CD8-positive, alpha-beta memory T cell (primary cell): ENCODE results near the gene ZCCHC4. TPM values are rescaled to one million over a fixed set of nuclear protein-coding genes. Genes with fewer than 3 reads are reported as not detected.
A peak's percentile ranks its signal among the peaks of the same experiment; 100 is the strongest.

Experiments used
- CTCF ChIA-PET: fragments of 350-600 bp; sonication (Branson Sonifier 250); formaldehyde crosslinking; loops from one replicate; lab custom pipeline; 2021; ENCODE audit warnings: antibody characterized with exemption; lab: Charles Lee
- POLR2A ChIA-PET: fragments of 350-600 bp; sonication (Branson Sonifier 250); formaldehyde crosslinking; loops from one replicate; lab custom pipeline; 2021; ENCODE audit warnings: antibody characterized with exemption; lab: Charles Lee
- DNase-seq, 5 donors: peaks; one replicate each; pipeline versions ENCODE4 v3.0.0 to v3.0.0-alpha.2; 2020 to 2022; ENCODE audit warnings: mixed read lengths in 1 of 5
- H3K27ac ChIP-seq: one replicate; pipeline ENCODE4 v1.7.0; 2013; ENCODE audit warnings: low read depth, mild to moderate bottlenecking, low read length, moderate library complexity
- H3K27me3 ChIP-seq: 2 replicates; pipeline ENCODE4 v1.7.0; 2013; ENCODE audit warnings: low read length, mild to moderate bottlenecking; ENCODE audit not compliant: insufficient read depth, poor library complexity, severe bottlenecking
- H3K36me3 ChIP-seq: 2 replicates; pipeline ENCODE4 v1.7.0; 2013; ENCODE audit warnings: mild to moderate bottlenecking, low read length, moderate library complexity; ENCODE audit not compliant: insufficient read depth
- H3K4me1 ChIP-seq: 2 replicates; pipeline ENCODE4 v1.7.0; 2013; ENCODE audit warnings: mild to moderate bottlenecking, low read length, moderate library complexity; ENCODE audit not compliant: insufficient read depth
- H3K4me3 ChIP-seq: 2 replicates; pipeline ENCODE4 v1.7.0; 2013; ENCODE audit warnings: mild to moderate bottlenecking, low read length
- H3K9me3 ChIP-seq: 2 replicates; pipeline ENCODE4 v1.7.0; 2013; ENCODE audit warnings: mild to moderate bottlenecking, low read length
- H3K27ac Mint-ChIP-seq, 8 donors: one replicate each; pipeline ENCODE4 v1.8.0; 2020 to 2021; ENCODE audit warnings: mixed read lengths in 8 of 8, mild to moderate bottlenecking in 6 of 8, inconsistent platforms in 3 of 8, moderate library complexity in 3 of 8
- H3K27me3 Mint-ChIP-seq, 2 donors: one replicate each; pipeline ENCODE4 v1.8.0; 2020 to 2021; ENCODE audit warnings: mixed read lengths in 2 of 2, mild to moderate bottlenecking in 1 of 2, moderate library complexity in 1 of 2
- H3K36me3 Mint-ChIP-seq, 3 donors: one replicate each; pipeline ENCODE4 v1.8.0; 2020 to 2021; ENCODE audit warnings: mixed read lengths in 3 of 3, inconsistent platforms in 1 of 3, mild to moderate bottlenecking in 1 of 3
- H3K4me1 Mint-ChIP-seq, 3 donors: one replicate each; pipeline ENCODE4 v1.8.0; 2020 to 2021; ENCODE audit warnings: mixed read lengths in 3 of 3, inconsistent platforms in 1 of 3, mild to moderate bottlenecking in 1 of 3
- H3K4me3 Mint-ChIP-seq, 7 donors: one replicate each; pipeline ENCODE4 v1.8.0; 2020 to 2021; ENCODE audit warnings: mixed read lengths in 7 of 7, mild to moderate bottlenecking in 6 of 7, moderate library complexity in 4 of 7, inconsistent platforms in 2 of 7
- H3K9me3 Mint-ChIP-seq, 5 donors: one replicate each; pipeline ENCODE4 v1.8.0; 2020 to 2022; ENCODE audit warnings: mixed read lengths in 5 of 5, mild to moderate bottlenecking in 3 of 5, moderate library complexity in 2 of 5, inconsistent platforms in 1 of 5
- polyA plus RNA-seq: library from polyadenylated mRNA; unstranded; fragments of 300-500 nt; fragmentation: Illumina TruSeq; gene quantifications from one replicate; pipeline ENCODE4 v1.2.3, GENCODE V29; 2021
- total RNA-seq, 2 experiments: library from RNA; stranded (reverse); gene quantifications; one replicate each; pipeline ENCODE4 v1.2.3, GENCODE V29; 2021

ZCCHC4 gene
- total and polyA plus RNA-seq, 3 experiments from 2014 or later: 11.6 to 15.0 (median 14.1) TPM

- no peak for DNase-seq
- Mint-ChIP-seq H3K4me1 (no peaks in the 10 kb centered on the region), H3K4me3 (no peak overlapping the region), H3K36me3 (no peaks in the 10 kb centered on the region), H3K9me3 (no peaks in the 10 kb centered on the region), H3K27me3 (peaks cover 13 to 45% of the 10 kb centered on the region in 2 donors), H3K27ac (peak overlapping the region in 1 of 8 donors; percentile 2)
- Histone ChIP-seq H3K4me3 (no peak overlapping the region), H3K27ac (no peak overlapping the region), H3K36me3 (no peaks in the 10 kb centered on the region), H3K27me3 (no peaks in the 10 kb centered on the region), H3K9me3 (no peaks in the 10 kb centered on the region), H3K4me1 (no peaks in the 10 kb centered on the region)
- ChIA-PET POLR2A (no interaction called here), CTCF (no interaction called here)
Observed at GRCh38 chr4:25297528-25298242, 14.9 kb upstream of the ZCCHC4 start.

DNA sequence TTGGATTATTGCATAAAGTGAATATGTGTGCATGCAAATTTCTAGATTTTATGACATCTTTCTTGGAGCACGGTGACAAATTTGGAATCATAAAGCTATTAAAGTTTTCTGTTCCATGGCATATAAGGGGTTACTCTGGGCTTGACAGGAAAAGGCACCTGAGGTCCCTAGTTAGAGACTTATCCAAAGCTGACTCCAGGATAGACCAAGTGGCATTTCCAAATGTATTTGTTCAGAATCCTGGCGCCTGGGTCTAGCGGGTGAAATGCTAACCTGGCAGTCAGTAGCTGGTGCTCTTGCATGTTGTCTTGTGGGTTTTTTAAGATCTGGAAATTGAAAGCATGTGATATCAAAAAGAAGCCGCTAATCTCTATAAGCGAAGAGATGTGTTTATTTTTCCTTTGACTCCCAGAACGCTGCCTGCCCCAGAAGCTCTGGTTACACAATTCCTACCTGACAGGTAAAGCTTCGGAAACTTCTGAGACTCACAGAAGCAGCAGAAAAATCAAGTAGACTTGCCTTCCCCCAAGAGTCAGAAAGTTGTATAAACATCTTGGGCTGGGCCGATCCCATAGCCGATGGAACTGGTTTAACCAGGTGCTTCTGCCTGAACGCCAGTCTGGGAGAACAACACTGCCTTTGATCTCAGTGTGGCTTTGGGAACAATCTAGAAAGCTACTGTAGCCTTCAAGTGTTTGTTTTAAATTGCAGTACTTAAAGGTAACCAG lies 12.9 kb upstream of the ZCCHC4 start:
- no peak overlapping the region for H3K27ac Mint-ChIP-seq
- ChIA-PET POLR2A (no interaction called here), CTCF (interaction anchor here (0.8 kb wide), 1 partner anchor 13 kb away, joined by 6 read pairs; the partner anchor contains the start of gene ZCCHC4)
- no peak overlapping the region for H3K4me3 ChIP-seq
- H3K9me3 ChIP-seq: no peaks in the 10 kb centered on the region
- H3K27me3 Mint-ChIP-seq: peaks cover 11 to 43% of the 10 kb centered on the region in 2 donors
- H3K36me3 Mint-ChIP-seq: no peaks in the 10 kb centered on the region
- H3K27ac ChIP-seq: no peak overlapping the region
- DNase-seq: no peak
- H3K36me3 ChIP-seq: no peaks in the 10 kb centered on the region
- H3K4me3 Mint-ChIP-seq: no peak overlapping the region
- H3K4me1 Mint-ChIP-seq: no peaks in the 10 kb centered on the region
- H3K4me1 ChIP-seq: no peaks in the 10 kb centered on the region
- H3K27me3 ChIP-seq: no peaks in the 10 kb centered on the region
- no peaks in the 10 kb centered on the region for H3K9me3 Mint-ChIP-seq

DNA sequence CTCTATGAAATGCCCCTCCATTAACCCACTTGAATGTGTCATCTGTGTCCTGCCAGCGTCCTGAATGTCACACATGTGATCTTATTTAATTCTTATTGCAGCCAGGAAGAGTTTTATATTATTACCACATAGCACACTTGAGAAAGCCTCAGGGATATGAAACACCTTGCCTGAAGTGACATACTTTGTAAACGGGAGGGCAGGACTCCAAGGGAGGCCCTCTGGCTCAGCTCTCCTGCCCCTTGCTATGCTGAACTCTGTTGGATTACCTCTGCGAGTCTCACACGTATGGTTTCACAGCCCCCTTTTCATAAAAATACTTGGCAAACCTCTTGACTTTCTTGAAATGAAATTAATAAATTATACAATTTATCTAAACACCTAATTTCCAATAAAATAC lies 11.1 kb upstream of the ZCCHC4 start:
- Mint-ChIP-seq H3K27me3 (peaks cover 11 to 40% of the 10 kb centered on the region in 2 donors), H3K9me3 (no peaks in the 10 kb centered on the region), H3K4me1 (no peaks in the 10 kb centered on the region), H3K36me3 (no peaks in the 10 kb centered on the region), H3K27ac (no peak overlapping the region), H3K4me3 (no peak overlapping the region)
- no peaks in the 10 kb centered on the region for H3K27me3 ChIP-seq
- no peaks in the 10 kb centered on the region for H3K36me3 ChIP-seq
- H3K9me3 ChIP-seq: no peaks in the 10 kb centered on the region
- ChIA-PET POLR2A (no interaction called here), CTCF (interaction anchor here (1.6 kb wide), 1 partner anchor 11 kb away, joined by 6 read pairs; the partner anchor contains the start of gene ZCCHC4)
- DNase-seq: no peak
- no peaks in the 10 kb centered on the region for H3K4me1 ChIP-seq
- no peak overlapping the region for H3K4me3 ChIP-seq
- H3K27ac ChIP-seq: no peak overlapping the region

- Mint-ChIP-seq H3K36me3 (no peaks in the 10 kb centered on the region), H3K9me3 (no peaks in the 10 kb centered on the region), H3K4me3 (no peak overlapping the region), H3K27ac (peak overlapping the region in 1 of 8 donors; percentile 21), H3K4me1 (no peaks in the 10 kb centered on the region), H3K27me3 (peaks cover 12 to 49% of the 10 kb centered on the region in 2 donors)
- no peak for DNase-seq
- H3K27ac ChIP-seq: no peak overlapping the region
- ChIA-PET CTCF (interaction anchor here (1.6 kb wide), 1 partner anchor 10 kb away, joined by 6 read pairs; the partner anchor contains the start of gene ZCCHC4), POLR2A (no interaction called here)
- H3K36me3 ChIP-seq: no peaks in the 10 kb centered on the region
- no peaks in the 10 kb centered on the region for H3K4me1 ChIP-seq
- H3K4me3 ChIP-seq: no peak overlapping the region
- H3K27me3 ChIP-seq: no peaks in the 10 kb centered on the region
- H3K9me3 ChIP-seq: no peaks in the 10 kb centered on the region
Observed at GRCh38 chr4:25302626-25303025, 9.9 kb upstream of the ZCCHC4 start.

- Mint-ChIP-seq H3K27me3 (peaks cover 12 to 51% of the 10 kb centered on the region in 2 donors), H3K4me3 (no peak overlapping the region), H3K27ac (no peak overlapping the region), H3K4me1 (no peaks in the 10 kb centered on the region), H3K36me3 (no peaks in the 10 kb centered on the region), H3K9me3 (no peaks in the 10 kb centered on the region)
- no peaks in the 10 kb centered on the region for H3K27me3 ChIP-seq
- no peak overlapping the region for H3K4me3 ChIP-seq
- H3K9me3 ChIP-seq: no peaks in the 10 kb centered on the region
- no peaks in the 10 kb centered on the region for H3K36me3 ChIP-seq
- no peaks in the 10 kb centered on the region for H3K4me1 ChIP-seq
- no peak for DNase-seq
- ChIA-PET POLR2A (no interaction called here), CTCF (interaction anchor here (1.4 kb wide), 1 partner anchor 9 kb away, joined by 8 read pairs; the partner anchor contains the start of gene ZCCHC4)
- no peak overlapping the region for H3K27ac ChIP-seq
Observed at GRCh38 chr4:25303578-25303977, 9.0 kb upstream of the ZCCHC4 start.

GRCh38 chr4:25306518-25307057 lies 6.0 kb upstream of the ZCCHC4 start:
- no peaks in the 10 kb centered on the region for H3K36me3 ChIP-seq
- ChIA-PET CTCF (no interaction called here), POLR2A (no interaction called here)
- H3K27me3 Mint-ChIP-seq: peaks cover 5 to 35% of the 10 kb centered on the region in 2 donors
- no peaks in the 10 kb centered on the region for H3K9me3 ChIP-seq
- no peak overlapping the region for H3K27ac ChIP-seq
- no peaks in the 10 kb centered on the region for H3K9me3 Mint-ChIP-seq
- H3K4me3 Mint-ChIP-seq: no peak overlapping the region
- DNase-seq: no peak
- H3K27ac Mint-ChIP-seq: no peak overlapping the region
- no peak overlapping the region for H3K4me3 ChIP-seq
- H3K27me3 ChIP-seq: no peaks in the 10 kb centered on the region
- H3K36me3 Mint-ChIP-seq: no peaks in the 10 kb centered on the region
- H3K4me1 Mint-ChIP-seq: peaks cover 0 to 1% (median 0%) of the 10 kb centered on the region in 3 donors
- no peaks in the 10 kb centered on the region for H3K4me1 ChIP-seq

GRCh38 chr4:25307596-25307995 lies 5.0 kb upstream of the ZCCHC4 start:
- Histone ChIP-seq H3K27me3 (no peaks in the 10 kb centered on the region), H3K9me3 (no peaks in the 10 kb centered on the region), H3K36me3 (no peaks in the 10 kb centered on the region), H3K27ac (no peak overlapping the region), H3K4me1 (peaks cover 5% of the 10 kb centered on the region), H3K4me3 (no peak overlapping the region)
- Mint-ChIP-seq H3K36me3 (peaks cover 0 to under 1% (median 0%) of the 10 kb centered on the region in 3 donors), H3K27me3 (peaks cover 5 to 31% of the 10 kb centered on the region in 2 donors), H3K9me3 (no peaks in the 10 kb centered on the region), H3K4me1 (peaks cover 0 to 5% (median 4%) of the 10 kb centered on the region in 3 donors), H3K27ac (peak overlapping the region in 1 of 8 donors; percentile 71), H3K4me3 (no peak overlapping the region)
- no peak for DNase-seq
- POLR2A ChIA-PET: no interaction called here
- CTCF ChIA-PET: no interaction called here

DNA sequence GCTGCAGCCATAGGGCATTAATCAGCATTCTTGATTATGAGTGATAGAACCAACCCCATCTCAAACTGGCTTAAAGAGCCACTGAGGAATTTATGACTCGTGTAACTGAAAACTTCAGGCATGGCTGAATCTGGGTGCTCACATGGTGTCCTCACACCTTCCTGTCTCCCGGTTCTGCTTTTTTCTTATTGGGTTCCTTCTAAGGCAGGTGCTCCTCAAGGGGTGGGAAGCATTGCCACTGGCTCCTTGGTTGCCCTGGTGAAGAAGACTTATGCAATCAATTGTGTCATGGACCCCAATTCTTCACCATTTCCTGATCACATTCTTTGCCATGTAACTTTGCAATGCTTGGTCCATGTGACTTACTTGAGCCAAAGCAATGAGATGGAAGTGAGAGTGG lies 4.3 kb upstream of the ZCCHC4 start:
- peaks cover 0 to 3% (median 0%) of the 10 kb centered on the region in 3 donors for H3K36me3 Mint-ChIP-seq
- no peak overlapping the region for H3K27ac Mint-ChIP-seq
- H3K4me1 Mint-ChIP-seq: peaks cover 0 to 12% (median 8%) of the 10 kb centered on the region in 3 donors
- no peaks in the 10 kb centered on the region for H3K9me3 Mint-ChIP-seq
- H3K27ac ChIP-seq: no peak overlapping the region
- H3K9me3 ChIP-seq: no peaks in the 10 kb centered on the region
- no peak overlapping the region for H3K4me3 Mint-ChIP-seq
- DNase-seq: no peak
- peaks cover 5 to 28% of the 10 kb centered on the region in 2 donors for H3K27me3 Mint-ChIP-seq
- peaks cover 8% of the 10 kb centered on the region for H3K4me1 ChIP-seq
- no peak overlapping the region for H3K4me3 ChIP-seq
- CTCF ChIA-PET: no interaction called here
- no peaks in the 10 kb centered on the region for H3K36me3 ChIP-seq
- no peaks in the 10 kb centered on the region for H3K27me3 ChIP-seq
- POLR2A ChIA-PET: no interaction called here
